ENCODE measurements around the gene RECK. TPM values are rescaled to one million over a fixed set of nuclear protein-coding genes. Genes with fewer than 3 reads are reported as not detected.

RECK gene
- total RNA-seq, 1 experiment from 2014 or later = 10.3 TPM

- no peaks in the 10 kb centered on the region for H3K36me3 Mint-ChIP-seq (ENCODE audit: insufficient read depth in 1 of 3, low read depth in 3 of 3)
- no peak overlapping the region for H4K5ac ChIP-seq (ENCODE audit: insufficient read length, low read depth, low read length)
- H3K79me1 ChIP-seq (ENCODE audit: insufficient read depth, low read depth, low read length, poor library complexity, severe bottlenecking) = no peaks in the 10 kb centered on the region
- H3K4me1 Mint-ChIP-seq = no peaks in the 10 kb centered on the region; a peak in 1 of 4 replicates
- H3K27me3 Mint-ChIP-seq (ENCODE audit: low read depth) = peaks cover 57% of the 10 kb centered on the region
- H3K9ac ChIP-seq (ENCODE audit: extremely low read depth, insufficient read length, low read length) = no peak overlapping the region
- DNase-seq = no peak
- H2AFZ ChIP-seq (ENCODE audit: low read length) = no peak overlapping the region
- no peak overlapping the region for H2BK20ac ChIP-seq (ENCODE audit: low read depth, low read length, poor library complexity, severe bottlenecking)
- no peak overlapping the region for H3K23ac ChIP-seq (ENCODE audit: insufficient read length, low read depth, low read length)
- H3K79me2 ChIP-seq (ENCODE audit: insufficient read depth, low read length) = no peaks in the 10 kb centered on the region
- H3K14ac ChIP-seq (ENCODE audit: insufficient read depth, low read length) = no peak overlapping the region
- no peak overlapping the region for H4K8ac ChIP-seq (replicated peaks; ENCODE audit: insufficient read length, low read depth, low read length)
- H4K91ac ChIP-seq (ENCODE audit: insufficient read length, low read depth, low read length) = no peak overlapping the region
- H3K56ac ChIP-seq (ENCODE audit: insufficient read length, low read depth, low read length) = no peak overlapping the region
- no peaks in the 10 kb centered on the region for H3K27me3 ChIP-seq (ENCODE audit: insufficient read depth, low read length)
- no CpG with 5 or more reads among the region's 3 CpGs for WGBS (ENCODE audit: extremely low coverage, insufficient read length, low lambda C conversion rate)
- H3K4me2 ChIP-seq (ENCODE audit: insufficient read depth, insufficient read length, low read length) = no peak overlapping the region
- no peak overlapping the region for H2BK5ac ChIP-seq (ENCODE audit: insufficient read length, low read length)
- H3K4me1 ChIP-seq (ENCODE audit: insufficient read depth, low read length) = no peaks in the 10 kb centered on the region
- no peak overlapping the region for H3K27ac ChIP-seq (ENCODE audit: insufficient read length, low read depth, low read length)
- H4K20me1 ChIP-seq (ENCODE audit: control insufficient read depth, insufficient read depth, insufficient read length) = no peaks in the 10 kb centered on the region
- H3T11ph ChIP-seq (ENCODE audit: low read length) = no peak overlapping the region
- no peak overlapping the region for H3K4me3 Mint-ChIP-seq
- H3K9me3 Mint-ChIP-seq = peaks cover 0 to 3% of the 10 kb centered on the region in 2 experiments; a peak in 2 of 5 replicates
- H3K18ac ChIP-seq (ENCODE audit: insufficient read length, low read depth, low read length) = no peak overlapping the region
- no peak overlapping the region for H3K4ac ChIP-seq (ENCODE audit: low read depth, low read length)
- no peak for TF ChIP-seq CTCF (conservative IDR thresholded peaks at IDR 0.05)
- no peak overlapping the region for H2AK5ac ChIP-seq (ENCODE audit: insufficient read length, low read length)
- no peak overlapping the region for H2BK15ac ChIP-seq (ENCODE audit: low read depth, low read length)
- no peak overlapping the region for H2BK12ac ChIP-seq (ENCODE audit: insufficient read length, low read depth, low read length)
- H2BK120ac ChIP-seq (ENCODE audit: low read depth, low read length, poor library complexity, severe bottlenecking) = no peak overlapping the region
- no peaks in the 10 kb centered on the region for H3K9me3 ChIP-seq (ENCODE audit: control insufficient read depth, low read depth, low read length)
- H3K23me2 ChIP-seq (ENCODE audit: insufficient read length, low read depth, low read length, poor library complexity, severe bottlenecking) = no peaks in the 10 kb centered on the region
- H3K27ac Mint-ChIP-seq = no peak overlapping the region
Observed at GRCh38 chr9:36011379-36011778, 25.3 kb upstream of the RECK start.

Data from H9 (cell line).